Neuronal stem cell (in vitro differentiated cells): ENCODE measurements around the gene TDRD9.

Source experiments
- DNase-seq: peaks from one replicate; pipeline ENCODE4 v3.0.0-alpha.2; 2013; ENCODE audit warnings: low spot score
- H2AFZ ChIP-seq: one replicate; pipeline ENCODE4 v1.6.1; 2013; ENCODE audit warnings: mild to moderate bottlenecking, low read length, inconsistent platforms
- H2AK5ac ChIP-seq: 2 replicates; pipeline ENCODE4 v1.6.1; 2013; ENCODE audit warnings: low read depth, mild to moderate bottlenecking, inconsistent platforms, low read length, moderate library complexity, mixed read lengths
- H2BK120ac ChIP-seq: 2 replicates; pipeline ENCODE4 v1.6.1; 2013; ENCODE audit warnings: low read depth, mild to moderate bottlenecking, inconsistent platforms, low read length, moderate library complexity, mixed read lengths
- H2BK12ac ChIP-seq: one replicate; pipeline ENCODE4 v1.6.1; 2013; ENCODE audit warnings: low read length, inconsistent platforms
- H2BK15ac ChIP-seq: 2 replicates; pipeline ENCODE4 v1.6.1; 2013; ENCODE audit warnings: mild to moderate bottlenecking, low read length, inconsistent platforms, mixed read lengths
- H2BK5ac ChIP-seq: one replicate; pipeline ENCODE4 v1.6.1; 2013; ENCODE audit warnings: inconsistent platforms, mild to moderate bottlenecking, low read length, moderate library complexity
- H3K14ac ChIP-seq: one replicate; pipeline ENCODE4 v1.6.1; 2013; ENCODE audit warnings: low read length, inconsistent platforms
- H3K18ac ChIP-seq: 2 replicates; pipeline ENCODE4 v1.6.1; 2013; ENCODE audit warnings: low read length, inconsistent platforms
- H3K23ac ChIP-seq: 2 replicates; pipeline ENCODE4 v1.6.1; 2013; ENCODE audit warnings: low read depth, mild to moderate bottlenecking, mixed read lengths, low read length, inconsistent platforms; ENCODE audit not compliant: poor library complexity
- H3K27ac ChIP-seq: replicated peaks from 3 replicates; pipeline ENCODE4 v1.5.1; 2013; ENCODE audit warnings: low read length, inconsistent platforms
- H3K27me3 ChIP-seq, 3 experiments: 2 replicates each; pipeline ENCODE4 v1.6.1; 2013; ENCODE audit warnings: low read length in 3 of 3, mild to moderate bottlenecking in 2 of 3, inconsistent platforms in 1 of 3, low read depth in 1 of 3, mixed read lengths in 1 of 3, moderate library complexity in 1 of 3; ENCODE audit not compliant: control insufficient read depth in 3 of 3, insufficient read depth in 3 of 3
- H3K36me3 ChIP-seq, 2 donors: replicated peaks in 1 of 2; 2 replicates each; pipeline ENCODE4 v1.6.1; 2013; ENCODE audit warnings: low read length in 2 of 2; ENCODE audit not compliant: control insufficient read depth in 2 of 2, insufficient read depth in 2 of 2
- H3K4ac ChIP-seq: 2 replicates; pipeline ENCODE4 v1.6.1; 2013; ENCODE audit warnings: inconsistent platforms, mild to moderate bottlenecking, low read length, moderate library complexity
- H3K4me1 ChIP-seq, 2 donors: 1 replicate in 1 of 2; 2 replicates in 1 of 2; pipeline ENCODE4 v1.6.1; 2013; ENCODE audit warnings: low read length in 2 of 2, low read depth in 1 of 2; ENCODE audit not compliant: control insufficient read depth in 2 of 2, insufficient read depth in 1 of 2
- H3K4me2 ChIP-seq: one replicate; pipeline ENCODE4 v1.6.1; 2013; ENCODE audit warnings: mild to moderate bottlenecking, low read length, inconsistent platforms; ENCODE audit not compliant: insufficient read depth, poor library complexity, severe bottlenecking
- H3K4me3 ChIP-seq, 2 donors: 2 replicates each; pipeline ENCODE4 v1.5.1; 2013; ENCODE audit warnings: low read length in 2 of 2, mild to moderate bottlenecking in 2 of 2, inconsistent platforms in 1 of 2, moderate library complexity in 1 of 2
- H3K79me1 ChIP-seq: one replicate; pipeline ENCODE4 v1.6.1; 2013; ENCODE audit warnings: low read depth, mild to moderate bottlenecking, inconsistent platforms, low read length, moderate library complexity
- H3K9ac ChIP-seq: one replicate; pipeline ENCODE4 v1.6.1; 2013; ENCODE audit warnings: mild to moderate bottlenecking, low read depth, low read length, inconsistent platforms; ENCODE audit not compliant: poor library complexity
- H3K9me3 ChIP-seq, 2 donors: replicated peaks in 1 of 2; 2 replicates each; pipeline versions ENCODE3 to v1.6.1; 2013; ENCODE audit warnings: low read length in 2 of 2, mild to moderate bottlenecking in 2 of 2, inconsistent platforms in 1 of 2, low read depth in 1 of 2, mixed read lengths in 1 of 2, moderate library complexity in 1 of 2; ENCODE audit not compliant: control insufficient read depth in 2 of 2, insufficient read depth in 1 of 2
- H4K8ac ChIP-seq: one replicate; pipeline ENCODE4 v1.6.1; 2013; ENCODE audit warnings: low read depth, mild to moderate bottlenecking, inconsistent platforms, low read length, moderate library complexity
- H4K91ac ChIP-seq: one replicate; pipeline ENCODE4 v1.6.1; 2013; ENCODE audit warnings: low read length, low read depth, mild to moderate bottlenecking, inconsistent platforms; ENCODE audit not compliant: poor library complexity
- WGBS, 2 donors: extraction: QIAGEN DNeasy Blood & Tissue Kit; methylation state at CpG; one replicate each; pipeline ENCODE4 v1.1.7; 2013; ENCODE audit warnings: missing lambda C conversion rate in 2 of 2, mixed read lengths in 1 of 2; ENCODE audit not compliant: insufficient read length in 2 of 2, insufficient replicate concordance in 1 of 2; ENCODE audit errors: extremely low coverage in 2 of 2; 5-methylcytosine and 5-hydroxymethylcytosine counted together

Gene TDRD9

DNA sequence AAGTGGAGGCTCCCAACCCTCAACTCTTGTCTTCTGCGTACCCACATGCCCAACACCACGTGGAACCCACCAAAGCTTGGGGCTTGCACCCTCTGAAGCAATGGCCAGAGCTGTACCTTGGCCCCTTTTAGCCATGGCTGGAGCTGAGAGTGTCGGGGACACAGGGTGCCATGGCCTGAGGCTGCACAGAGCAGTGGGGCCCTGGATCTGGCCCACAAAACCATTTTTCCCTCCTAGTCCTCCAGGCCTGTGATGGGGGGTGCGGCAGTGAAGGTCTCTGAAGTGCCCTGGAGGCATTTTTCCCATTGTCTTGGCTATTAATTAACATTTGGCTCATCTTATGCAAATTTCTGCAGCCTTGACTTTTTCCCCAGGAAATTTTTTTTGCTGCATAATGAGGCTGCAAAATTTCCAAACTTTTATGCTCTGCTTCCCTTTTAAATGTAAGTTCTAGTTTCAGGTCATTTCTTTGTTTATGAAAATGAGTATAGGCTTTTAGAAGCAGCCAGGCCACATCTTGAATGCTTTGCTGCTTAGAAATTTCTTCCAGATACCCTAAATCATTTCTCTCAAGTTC lies 138.6 kb downstream of the TDRD9 start:
- no peak overlapping the region for H2BK15ac ChIP-seq
- no peaks in the 10 kb centered on the region for H3K4me1 ChIP-seq
- peaks cover 0 to 5% of the 10 kb centered on the region in 2 donors for H3K9me3 ChIP-seq
- H3K27ac ChIP-seq: no peak overlapping the region
- no peak overlapping the region for H2BK5ac ChIP-seq
- peaks cover 0 to 19% (median 0%) of the 10 kb centered on the region in 3 experiments for H3K27me3 ChIP-seq
- no peak overlapping the region for H3K14ac ChIP-seq
- H2AFZ ChIP-seq: no peak overlapping the region
- no peak overlapping the region for H4K91ac ChIP-seq
- H3K4me2 ChIP-seq: no peak overlapping the region
- no peak overlapping the region for H3K4me3 ChIP-seq
- H4K8ac ChIP-seq: no peak overlapping the region
- WGBS, 2 donors: no CpG with 5 or more reads among the region's 4 CpGs
- H3K9ac ChIP-seq: no peak overlapping the region
- no peak overlapping the region for H2AK5ac ChIP-seq
- no peak overlapping the region for H2BK12ac ChIP-seq
- H3K79me1 ChIP-seq: no peaks in the 10 kb centered on the region
- H3K23ac ChIP-seq: no peak overlapping the region
- H3K4ac ChIP-seq: no peak overlapping the region
- no peak overlapping the region for H3K18ac ChIP-seq
- H2BK120ac ChIP-seq: no peak overlapping the region
- no peaks in the 10 kb centered on the region for H3K36me3 ChIP-seq
- no peak for DNase-seq

DNA sequence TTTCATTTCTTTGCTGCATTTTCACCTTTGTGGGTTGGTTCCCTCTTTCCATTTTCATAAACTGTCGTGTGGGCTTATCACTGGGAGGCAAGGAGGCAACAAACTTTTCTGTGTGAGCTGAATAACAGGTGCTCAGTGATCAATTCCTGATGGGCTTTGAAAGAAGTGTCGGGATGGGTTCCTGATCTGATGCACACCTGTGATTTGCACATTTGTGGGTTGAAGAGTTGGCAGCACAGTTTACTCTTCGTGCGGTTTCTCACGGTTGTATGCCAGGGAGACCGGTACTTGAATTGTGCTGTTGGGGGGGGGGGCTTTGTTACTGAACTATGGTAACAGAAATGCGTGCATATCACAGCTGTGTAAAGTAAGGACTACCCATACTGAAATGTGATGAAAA lies 141.3 kb downstream of the TDRD9 start:
- Histone ChIP-seq H4K8ac (no peak overlapping the region), H2AK5ac (no peak overlapping the region), H3K4ac (no peak overlapping the region), H3K4me3 (no peak overlapping the region), H3K79me1 (no peaks in the 10 kb centered on the region), H3K9me3 (peaks cover 4 to 6% of the 10 kb centered on the region in 2 donors), H3K36me3 (no peaks in the 10 kb centered on the region), H2BK15ac (no peak overlapping the region), H3K14ac (no peak overlapping the region), H2BK120ac (no peak overlapping the region), H3K9ac (no peak overlapping the region), H4K91ac (no peak overlapping the region), H3K23ac (no peak overlapping the region), H3K27me3 (peaks cover 0 to 23% (median 0%) of the 10 kb centered on the region in 3 experiments), H3K18ac (no peak overlapping the region), H3K27ac (no peak overlapping the region), H3K4me2 (no peak overlapping the region), H3K4me1 (no peaks in the 10 kb centered on the region), H2BK12ac (no peak overlapping the region), H2BK5ac (no peak overlapping the region), H2AFZ (no peak overlapping the region)
- no CpG with 5 or more reads among the region's 7 CpGs for WGBS, 2 donors
- DNase-seq: no peak

DNA sequence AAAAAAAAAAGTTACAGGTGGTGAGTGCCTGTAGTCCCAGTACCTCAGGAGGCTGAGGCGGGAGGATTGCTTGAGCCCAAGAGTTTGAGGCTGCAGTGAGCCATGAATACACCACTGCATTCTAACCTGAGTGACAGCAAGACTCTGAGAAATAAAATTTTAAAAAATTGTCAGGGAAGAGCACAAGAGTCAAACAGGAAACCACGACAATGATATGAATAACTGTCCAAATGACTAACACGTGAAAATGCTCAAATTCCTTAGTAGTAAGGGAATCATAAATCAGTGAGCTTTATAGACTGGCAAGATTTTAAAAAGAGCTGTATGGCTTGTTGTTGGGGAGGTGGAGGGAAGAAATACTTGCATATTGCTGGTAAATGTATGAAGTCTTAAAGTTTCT lies 144.3 kb downstream of the TDRD9 start:
- H2BK15ac ChIP-seq: no peak overlapping the region
- no peak overlapping the region for H3K23ac ChIP-seq
- H3K36me3 ChIP-seq: no peaks in the 10 kb centered on the region
- H2BK5ac ChIP-seq: no peak overlapping the region
- no peak overlapping the region for H3K4me2 ChIP-seq
- no peak overlapping the region for H3K18ac ChIP-seq
- DNase-seq: no peak
- H3K27ac ChIP-seq: no peak overlapping the region
- no peak overlapping the region for H4K8ac ChIP-seq
- no peak overlapping the region for H2AK5ac ChIP-seq
- no peak overlapping the region for H2AFZ ChIP-seq
- peaks cover 0 to 23% (median 0%) of the 10 kb centered on the region in 3 experiments for H3K27me3 ChIP-seq
- H3K9me3 ChIP-seq: peaks cover 0 to 6% of the 10 kb centered on the region in 2 donors
- no peaks in the 10 kb centered on the region for H3K79me1 ChIP-seq
- H3K9ac ChIP-seq: no peak overlapping the region
- H2BK12ac ChIP-seq: no peak overlapping the region
- WGBS, 2 donors: no CpG with 5 or more reads among the region's 3 CpGs
- no peak overlapping the region for H4K91ac ChIP-seq
- H2BK120ac ChIP-seq: no peak overlapping the region
- H3K4me3 ChIP-seq: no peak overlapping the region
- no peaks in the 10 kb centered on the region for H3K4me1 ChIP-seq
- H3K4ac ChIP-seq: no peak overlapping the region
- H3K14ac ChIP-seq: no peak overlapping the region

DNA sequence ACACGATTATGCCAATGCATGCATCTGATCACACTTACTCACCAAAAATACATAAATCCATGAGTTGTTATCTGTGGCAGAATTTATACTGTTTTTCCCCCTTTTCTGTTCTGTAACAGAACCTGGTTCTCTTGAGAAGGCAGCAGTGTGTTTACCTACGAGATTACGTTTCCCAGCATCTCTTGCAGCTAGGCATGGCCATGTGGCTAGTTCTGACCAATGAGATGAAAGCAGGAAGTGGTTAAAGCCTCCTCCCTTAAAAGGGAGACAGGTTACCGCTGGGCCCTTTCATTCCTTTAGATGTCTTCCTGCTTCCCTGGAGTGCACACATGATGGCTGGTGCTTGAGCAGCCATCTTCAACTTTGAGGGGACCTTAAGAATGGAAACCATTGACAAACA lies 145.5 kb downstream of the TDRD9 start:
- Histone ChIP-seq H3K4me3 (no peak overlapping the region), H3K23ac (no peak overlapping the region), H2AFZ (no peak overlapping the region), H3K9me3 (peaks cover 0 to 6% of the 10 kb centered on the region in 2 donors), H4K8ac (no peak overlapping the region), H3K4me1 (no peaks in the 10 kb centered on the region), H3K27ac (no peak overlapping the region), H3K4me2 (no peak overlapping the region), H3K36me3 (no peaks in the 10 kb centered on the region), H3K79me1 (no peaks in the 10 kb centered on the region), H3K14ac (no peak overlapping the region), H4K91ac (no peak overlapping the region), H3K9ac (no peak overlapping the region), H2BK5ac (no peak overlapping the region), H2BK12ac (no peak overlapping the region), H2BK15ac (no peak overlapping the region), H3K18ac (no peak overlapping the region), H3K27me3 (peaks cover 0 to 19% (median 0%) of the 10 kb centered on the region in 3 experiments), H3K4ac (no peak overlapping the region), H2BK120ac (no peak overlapping the region), H2AK5ac (no peak overlapping the region)
- DNase-seq: no peak
- no CpG with 5 or more reads among the region's 4 CpGs for WGBS, 2 donors
